Hematopoietic multipotent progenitor cell treated with erythropoietin and hydrocortisone succinate and interleukin-3 and kit ligand, for 17 days (in vitro differentiated cells): ENCODE measurements around the gene STAG1.
"Not testable (repeated sequence)": the region's sequence is repeated elsewhere in the genome, so short reads cannot be mapped to it uniquely, and the experiment has no call there.

Experiments
- DNase-seq: peaks from one replicate; pipeline ENCODE4 v3.0.0-alpha.2; 2015; ENCODE audit warnings: low spot score

STAG1 gene

GRCh38 chr3:136703429-136703828 is 48.7 kb downstream of the STAG1 start:
- no peak for DNase-seq

- no peak for DNase-seq
Observed at GRCh38 chr3:136699271-136699828, 52.8 kb downstream of the STAG1 start.

- no peak for DNase-seq
Observed at GRCh38 chr3:136698361-136698760, 53.8 kb downstream of the STAG1 start.

- DNase-seq: no peak
Observed at GRCh38 chr3:136696797-136697196, 55.4 kb downstream of the STAG1 start.

- DNase-seq: no peak
Observed at GRCh38 chr3:136694321-136694720, 57.9 kb downstream of the STAG1 start.

- DNase-seq: no peak
Observed at GRCh38 chr3:136690599-136690998, 61.6 kb downstream of the STAG1 start.

- no peak for DNase-seq
Observed at GRCh38 chr3:136685882-136686281, 66.3 kb downstream of the STAG1 start.

- DNase-seq: no peak
Observed at GRCh38 chr3:136682740-136683312, 69.4 kb downstream of the STAG1 start.

- no peak for DNase-seq
Observed at GRCh38 chr3:136678981-136679380, 73.2 kb downstream of the STAG1 start.

GRCh38 chr3:136676009-136676408 is 76.2 kb downstream of the STAG1 start:
- no peak for DNase-seq

- DNase-seq: no peak
Observed at GRCh38 chr3:136675150-136675858, 76.9 kb downstream of the STAG1 start.

GRCh38 chr3:136672457-136672856 is 79.7 kb downstream of the STAG1 start:
- no peak for DNase-seq

- no peak for DNase-seq
Observed at GRCh38 chr3:136671921-136672320, 80.3 kb downstream of the STAG1 start.

GRCh38 chr3:136670166-136670565 is 82.0 kb downstream of the STAG1 start:
- no peak for DNase-seq

GRCh38 chr3:136667081-136667480 is 85.1 kb downstream of the STAG1 start:
- DNase-seq: no peak

GRCh38 chr3:136666301-136666700 is 85.9 kb downstream of the STAG1 start:
- not testable (repeated sequence) for DNase-seq

GRCh38 chr3:136664771-136665170 is 87.4 kb downstream of the STAG1 start:
- DNase-seq: no peak

- DNase-seq: no peak
Observed at GRCh38 chr3:136661282-136661681, 90.9 kb downstream of the STAG1 start.

- no peak for DNase-seq
Observed at GRCh38 chr3:136658946-136659682, 93.1 kb downstream of the STAG1 start.

- no peak for DNase-seq
Observed at GRCh38 chr3:136657526-136657925, 94.7 kb downstream of the STAG1 start.

GRCh38 chr3:136653628-136654027 is 98.5 kb downstream of the STAG1 start:
- no peak for DNase-seq

GRCh38 chr3:136651581-136651980 is 100.6 kb downstream of the STAG1 start:
- DNase-seq: no peak

GRCh38 chr3:136650461-136650860 is 101.7 kb downstream of the STAG1 start:
- DNase-seq: no peak
